Dermis blood vessel endothelial cell (primary cell): ENCODE measurements around the gene MZF1. TPM values are rescaled to one million over a fixed set of nuclear protein-coding genes. Genes with fewer than 3 reads are reported as not detected.

Experiments used
- DNase-seq: peaks from one replicate; pipeline ENCODE4 v3.0.0; 2010
- total RNA-seq: library from RNA; depleted of rRNA; stranded (reverse); fragments of >200 nt; gene quantifications from 2 replicates; pipeline ENCODE4 v1.2.3, GENCODE V29; 2014

The MZF1 gene
- total RNA-seq, 1 donor from 2014 or later = 15.8 TPM

- DNase-seq = no peak
These were observed 3.0 kb downstream of the MZF1 start for GRCh38 chr19:58569943-58570670.

- no peak for DNase-seq
These were observed 3.8 kb downstream of the MZF1 start for GRCh38 chr19:58569191-58569942.

DNA sequence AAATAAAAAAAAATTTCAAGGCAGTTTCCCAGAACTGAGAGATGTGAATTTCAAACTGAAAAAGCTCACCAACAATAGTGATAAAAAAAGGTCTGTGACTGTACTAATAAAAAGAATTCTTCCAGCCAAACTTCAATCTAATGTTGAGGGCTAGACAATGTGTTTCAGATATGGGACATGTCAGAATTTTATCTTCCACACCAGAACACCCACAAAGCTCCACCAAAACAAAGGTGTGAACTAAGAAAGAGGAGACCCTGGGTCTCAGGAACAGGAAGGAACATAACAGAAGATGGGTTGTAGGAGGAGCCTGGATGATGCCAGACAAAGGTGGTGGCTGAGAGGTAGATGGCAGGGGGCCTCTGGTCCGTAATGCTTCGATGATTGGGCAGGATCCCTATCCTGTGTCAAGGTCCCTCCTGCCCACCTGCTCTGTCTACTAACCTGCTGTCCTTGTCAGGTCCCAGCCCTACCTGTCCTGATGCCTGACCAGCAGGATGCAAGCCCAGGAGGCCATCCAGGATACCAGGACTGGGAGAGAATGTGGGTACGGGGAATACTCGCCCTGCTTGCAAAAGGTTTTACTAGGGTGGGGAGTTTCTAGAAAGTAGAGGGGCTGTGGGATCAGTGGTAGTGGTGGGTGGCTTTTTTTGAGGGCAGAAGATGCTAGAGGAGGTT, 4.5 kb downstream of the MZF1 start:
- DNase-seq = no peak

DNA sequence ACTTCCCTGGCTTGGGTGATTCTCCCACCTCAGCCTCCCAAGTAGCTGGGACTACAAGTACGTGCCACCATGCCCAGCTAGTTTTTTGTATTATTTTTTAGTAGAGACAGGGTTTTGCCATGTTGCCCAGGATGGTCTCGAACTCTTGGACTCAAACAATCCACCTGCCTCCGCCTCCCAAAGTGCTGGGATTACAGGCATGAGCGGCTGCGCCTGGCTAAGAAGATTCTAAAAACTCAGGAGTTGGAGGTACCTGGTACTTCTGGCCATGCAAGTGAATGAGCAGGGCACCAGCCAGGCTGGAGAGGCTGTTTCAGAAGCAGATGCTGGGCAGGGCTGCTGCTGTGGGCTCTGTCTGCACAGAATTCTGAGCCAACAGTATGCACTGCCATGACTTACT, 6.1 kb downstream of the MZF1 start:
- DNase-seq = no peak

DNA sequence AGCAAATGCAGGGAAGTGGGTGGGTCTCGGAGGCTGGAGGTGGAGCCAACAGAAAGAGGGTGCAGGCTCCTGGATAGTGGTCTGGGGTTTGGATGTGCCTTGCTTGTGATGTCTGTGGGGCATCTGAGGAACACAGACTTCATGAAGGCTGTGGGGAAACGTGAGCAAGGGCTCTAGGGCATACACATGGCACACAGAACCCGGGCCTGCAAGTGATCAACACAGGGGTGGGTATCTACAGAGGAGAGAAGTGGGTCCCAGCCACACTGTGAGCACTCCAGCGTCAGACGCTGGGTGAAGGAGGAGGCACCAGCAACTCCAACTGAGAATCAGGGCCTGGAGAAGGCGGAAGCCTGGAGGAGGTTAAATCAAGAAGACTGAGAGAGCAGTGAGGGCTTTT, 9.3 kb downstream of the MZF1 start:
- DNase-seq = no peak

DNA sequence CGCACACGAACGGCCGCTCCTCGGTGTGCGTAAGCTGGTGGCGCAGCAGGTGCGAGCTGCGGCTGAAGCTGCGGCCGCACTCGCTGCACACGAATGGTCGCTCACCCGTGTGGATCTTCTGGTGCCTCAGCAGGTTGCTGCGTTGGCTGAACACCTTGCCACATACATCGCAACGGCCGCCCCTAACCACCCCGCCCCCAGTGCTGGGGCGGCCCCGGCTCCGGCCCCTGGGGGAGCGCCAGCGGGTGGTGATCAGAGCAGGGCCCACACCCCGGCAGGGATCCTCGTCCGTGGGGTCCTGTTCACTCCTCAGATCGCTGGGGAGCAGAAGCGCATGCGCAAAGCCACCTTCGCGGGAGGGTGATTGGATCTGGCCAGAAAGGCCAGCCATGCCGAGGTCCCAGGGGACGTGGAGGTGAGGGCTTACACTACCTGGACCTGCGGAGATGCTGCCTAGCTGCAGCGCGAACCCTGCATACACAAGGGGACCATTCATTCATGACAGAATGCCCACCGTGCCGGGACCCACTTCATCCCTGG, 10.0 kb downstream of the MZF1 start:
- DNase-seq = no peak

DNA sequence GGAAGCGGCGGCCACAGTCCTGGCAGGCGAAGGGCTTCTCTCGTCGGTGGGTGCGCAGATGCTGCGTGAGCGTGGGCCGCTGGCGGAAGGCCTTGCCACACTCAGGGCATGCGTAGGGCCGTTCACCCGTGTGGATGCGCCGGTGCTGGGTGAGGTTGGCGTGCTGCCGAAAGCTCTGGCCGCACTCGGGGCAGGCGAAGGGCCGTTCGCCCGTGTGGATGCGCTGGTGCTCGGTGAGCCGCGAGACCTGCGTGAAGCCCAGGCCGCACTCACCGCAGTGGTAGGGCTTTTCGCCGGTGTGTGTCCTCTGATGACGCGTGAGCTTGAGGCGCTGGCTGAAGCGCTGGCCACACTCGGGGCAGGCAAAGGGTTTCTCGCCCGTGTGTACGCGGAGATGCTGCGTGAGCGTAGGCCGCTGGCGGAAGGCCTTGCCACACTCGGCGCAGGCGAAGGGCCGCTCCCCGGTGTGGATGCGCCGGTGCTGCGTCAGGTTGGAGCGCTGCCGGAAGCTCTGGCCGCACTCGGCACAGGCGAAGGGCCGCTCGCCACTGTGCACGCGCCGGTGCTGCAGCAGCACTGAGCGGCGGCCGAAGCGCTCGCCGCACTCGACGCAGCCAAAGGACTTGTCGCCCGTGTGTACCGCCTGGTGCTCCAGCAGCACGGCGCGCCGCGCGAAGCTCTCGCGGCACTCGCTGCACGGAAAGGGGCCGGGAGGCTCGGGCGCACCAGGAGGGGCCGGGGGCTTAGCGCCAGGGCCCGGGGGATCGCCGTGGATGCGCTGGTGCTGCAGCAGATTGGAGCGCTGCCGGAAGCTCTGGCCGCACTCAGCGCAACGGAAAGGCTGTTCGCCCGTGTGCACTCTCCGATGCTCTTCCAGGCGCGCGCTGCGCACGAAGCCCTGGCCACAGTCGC, 10.8 kb downstream of the MZF1 start:
- peak; percentile 41 for DNase-seq

DNA sequence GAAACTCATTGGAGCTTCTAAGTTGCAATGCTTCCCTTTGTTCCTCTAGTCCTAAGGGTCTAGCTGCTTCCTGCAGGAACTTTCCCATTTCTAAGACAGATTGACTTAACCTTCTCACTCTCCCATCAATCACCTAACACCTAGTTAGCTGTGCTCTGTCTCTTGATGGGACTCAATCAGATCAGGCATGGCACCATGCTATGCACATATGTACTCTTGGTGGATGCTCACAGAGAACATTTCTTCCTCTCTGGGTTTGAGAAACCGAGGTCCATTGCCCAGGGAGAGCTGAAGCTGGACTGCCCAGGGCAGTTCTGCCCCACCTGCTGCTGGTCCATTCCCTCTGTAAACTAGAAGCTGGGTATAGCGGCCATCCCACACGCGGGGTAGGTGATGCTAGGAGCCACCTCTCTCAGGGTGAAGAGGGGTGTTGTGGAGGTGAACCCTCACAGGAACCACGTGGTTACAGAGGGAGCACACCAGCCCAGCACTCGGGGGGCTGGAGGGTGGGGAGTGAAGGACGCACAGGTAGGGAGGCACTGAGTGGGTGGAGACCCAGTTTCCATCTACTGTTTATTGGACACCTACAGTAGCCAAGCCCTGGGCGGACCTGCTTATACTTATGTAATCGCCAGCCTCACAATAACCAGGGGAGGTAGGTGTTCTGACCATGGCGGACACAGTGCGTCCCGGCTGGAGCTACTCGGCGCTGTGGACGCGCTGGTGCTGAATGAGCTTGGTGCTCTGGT, 11.6 kb downstream of the MZF1 start:
- no peak for DNase-seq

GRCh38 chr19:58560921-58561320, 12.2 kb downstream of the MZF1 start:
- no peak for DNase-seq

DNA sequence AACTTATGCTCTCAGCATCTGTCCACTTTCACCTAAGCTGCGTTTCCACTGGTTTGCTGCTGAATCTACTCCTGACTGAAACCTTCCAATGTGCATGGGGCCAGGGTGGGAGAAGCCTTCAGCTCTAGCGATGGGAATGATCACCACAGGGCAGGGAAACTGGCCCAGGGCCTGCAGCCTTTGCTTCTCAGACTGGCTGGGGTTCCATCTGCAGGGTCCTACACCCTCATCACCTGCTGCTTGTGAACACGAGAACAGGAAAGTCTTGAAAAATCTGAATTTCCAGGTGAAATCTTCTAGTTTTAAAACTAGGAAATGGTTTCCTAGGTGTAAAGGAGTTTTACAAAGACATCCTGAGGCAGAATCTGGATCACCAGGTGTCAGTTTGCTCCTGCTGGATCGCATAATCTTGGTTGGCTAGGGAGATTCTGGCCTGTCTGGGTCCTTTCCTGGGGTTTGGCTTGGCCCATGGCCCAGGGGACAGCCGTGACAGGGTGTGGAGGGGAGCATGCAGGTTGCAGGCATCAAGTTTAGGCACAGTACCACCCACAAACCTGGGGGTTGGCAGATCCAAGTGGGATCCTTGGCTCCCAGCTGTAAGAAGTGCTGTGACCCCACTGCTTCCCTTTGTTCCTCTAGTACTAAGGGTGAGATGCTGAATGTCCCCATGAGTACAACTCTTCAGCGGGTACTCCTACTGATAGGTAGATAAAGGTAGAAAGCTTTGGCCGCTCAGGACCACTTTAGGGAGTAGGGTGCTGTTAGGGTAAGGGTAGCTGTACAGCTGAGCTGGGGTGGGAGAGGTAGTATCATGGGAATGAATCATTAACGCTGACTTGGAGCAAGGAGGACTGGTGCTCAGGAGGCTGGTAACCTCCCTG, 12.9 kb downstream of the MZF1 start:
- DNase-seq = no peak

DNA sequence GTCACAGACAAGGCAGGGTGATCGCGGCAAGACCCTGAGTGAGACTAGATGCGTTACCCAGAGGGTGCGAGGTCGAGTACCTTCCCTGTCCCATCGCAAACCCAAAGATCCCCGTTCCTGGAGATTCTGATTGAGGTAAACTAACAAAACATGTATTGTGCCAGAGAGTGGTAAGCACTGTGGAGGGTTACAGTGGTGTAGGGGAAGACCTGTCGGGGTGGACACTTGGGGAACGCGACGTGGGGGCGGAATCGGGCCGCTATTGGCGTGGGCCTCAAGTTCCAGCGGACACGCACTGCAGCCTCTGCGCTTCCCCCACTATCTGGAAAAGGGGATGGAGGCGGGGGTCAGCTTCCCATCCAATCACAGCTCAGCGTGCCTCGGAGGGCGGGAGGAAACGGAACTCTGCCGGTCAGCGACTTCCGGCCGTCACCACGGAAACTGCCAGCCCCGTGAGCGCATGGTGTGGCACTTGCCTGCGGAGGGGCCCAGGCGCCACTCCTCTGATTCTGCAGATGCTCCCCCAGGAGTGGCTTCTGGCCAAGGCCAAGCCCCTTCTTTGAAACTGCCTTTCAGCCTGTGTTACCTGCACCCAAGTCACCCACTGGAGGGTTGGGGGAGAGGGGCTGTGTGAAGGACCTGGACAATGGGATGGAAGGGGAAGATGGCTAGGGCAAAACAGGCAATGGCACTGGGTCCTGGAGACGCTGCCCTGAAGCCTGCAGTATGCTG, 13.7 kb downstream of the MZF1 start:
- peak; percentile 89 for DNase-seq

GRCh38 chr19:58558623-58559274, 14.4 kb downstream of the MZF1 start:
- DNase-seq = peak; percentile 99

GRCh38 chr19:58558066-58558622, 15.0 kb downstream of the MZF1 start, which contains the start of gene UBE2M:
TSS of gene UBE2M (minus strand) at chr19:58558611. CDS start at chr19:58558381, 230 bp downstream.
- DNase-seq = peak; percentile 71

DNA sequence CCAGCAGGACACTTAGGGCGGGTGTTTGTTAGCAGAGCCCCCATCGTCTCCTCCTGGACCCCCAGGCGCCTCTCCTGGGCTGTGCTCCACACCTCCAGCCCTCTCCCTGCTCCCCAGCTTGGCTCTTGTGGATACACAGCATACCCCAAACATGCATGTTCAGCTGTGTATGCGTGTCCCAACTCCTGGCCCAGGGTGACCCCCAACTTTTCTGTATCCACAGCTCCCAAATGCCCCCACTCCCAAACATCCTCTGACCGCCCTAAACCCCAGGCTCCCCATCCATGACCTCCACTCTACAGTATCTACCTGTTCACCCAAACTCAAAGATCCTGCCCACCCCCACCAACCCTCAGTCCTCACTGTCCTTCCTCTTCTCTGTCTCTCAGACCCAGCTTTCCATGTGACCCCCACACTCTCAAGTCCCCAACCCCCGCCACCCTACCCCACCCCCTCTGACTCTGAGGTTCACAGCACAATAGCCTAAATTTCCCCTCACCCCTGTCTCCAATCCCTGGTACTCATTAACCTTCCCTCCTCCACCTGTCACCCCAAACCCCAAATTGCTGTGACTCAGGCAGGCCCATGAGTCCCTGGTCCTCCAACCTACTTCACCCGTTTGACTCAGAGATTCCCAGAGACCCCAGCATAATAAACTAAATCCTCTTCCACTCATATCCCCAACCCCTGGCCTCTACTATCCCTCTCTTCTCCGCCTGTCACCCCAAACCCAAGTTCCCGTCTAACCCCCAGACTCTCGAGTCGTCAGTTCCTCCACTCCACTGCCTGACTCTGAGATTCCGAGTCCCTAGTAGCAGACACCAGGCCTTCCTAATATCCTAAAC, 15.7 kb downstream of the MZF1 start:
- DNase-seq = no peak

- no peak for DNase-seq
These were observed 16.4 kb downstream of the MZF1 start for GRCh38 chr19:58556622-58557220.

DNA sequence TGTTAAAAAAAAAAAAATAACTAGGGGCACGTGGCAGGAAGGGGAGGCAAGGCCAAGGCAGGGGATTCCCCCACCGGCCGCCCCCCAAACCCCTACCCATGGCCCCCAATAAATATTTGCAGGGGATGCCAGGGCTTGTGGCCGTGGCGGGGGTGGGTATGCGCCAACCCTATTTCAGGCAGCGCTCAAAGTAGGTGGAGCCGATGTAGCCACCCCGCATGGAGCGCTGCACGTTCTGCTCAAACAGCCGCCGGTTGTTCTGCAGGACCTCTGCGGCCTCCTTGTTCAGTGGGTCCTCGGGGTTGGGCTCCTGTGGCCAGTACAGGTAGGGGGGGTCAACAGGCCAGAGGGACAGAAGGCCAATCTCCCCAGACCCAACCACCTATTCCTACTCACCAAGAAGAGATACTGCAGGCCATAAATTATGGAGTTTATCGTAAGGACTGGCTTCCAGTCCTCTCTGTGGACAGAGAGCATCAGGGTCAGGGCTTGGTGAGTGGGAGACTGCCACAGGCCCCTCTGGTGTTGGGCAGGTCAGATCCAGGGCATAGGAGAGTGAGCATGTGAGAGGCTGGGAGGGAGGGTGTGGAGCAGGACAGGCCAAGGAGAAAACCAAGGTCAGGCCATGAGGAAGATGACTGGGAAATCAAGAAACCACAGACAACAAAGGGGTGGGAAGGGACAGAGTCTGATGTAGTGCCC, 17.1 kb downstream of the MZF1 start:
- no peak for DNase-seq
